HG03558 (cell line): ENCODE data around the gene ZC4H2.
"Not testable (repeated sequence)": the region's sequence is repeated elsewhere in the genome, so short reads cannot be mapped to it uniquely, and the experiment has no call there.

Experiments used
- ATAC-seq: cut with Tn5 transposase; IDR thresholded peaks from one replicate; pipeline ENCODE4 v1.9.1; 2021; ENCODE audit warnings: moderate number of reproducible peaks; ENCODE audit not compliant: unreplicated experiment; ENCODE audit errors: extremely low read depth

Gene ZC4H2, protein sequence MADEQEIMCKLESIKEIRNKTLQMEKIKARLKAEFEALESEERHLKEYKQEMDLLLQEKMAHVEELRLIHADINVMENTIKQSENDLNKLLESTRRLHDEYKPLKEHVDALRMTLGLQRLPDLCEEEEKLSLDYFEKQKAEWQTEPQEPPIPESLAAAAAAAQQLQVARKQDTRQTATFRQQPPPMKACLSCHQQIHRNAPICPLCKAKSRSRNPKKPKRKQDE

DNA sequence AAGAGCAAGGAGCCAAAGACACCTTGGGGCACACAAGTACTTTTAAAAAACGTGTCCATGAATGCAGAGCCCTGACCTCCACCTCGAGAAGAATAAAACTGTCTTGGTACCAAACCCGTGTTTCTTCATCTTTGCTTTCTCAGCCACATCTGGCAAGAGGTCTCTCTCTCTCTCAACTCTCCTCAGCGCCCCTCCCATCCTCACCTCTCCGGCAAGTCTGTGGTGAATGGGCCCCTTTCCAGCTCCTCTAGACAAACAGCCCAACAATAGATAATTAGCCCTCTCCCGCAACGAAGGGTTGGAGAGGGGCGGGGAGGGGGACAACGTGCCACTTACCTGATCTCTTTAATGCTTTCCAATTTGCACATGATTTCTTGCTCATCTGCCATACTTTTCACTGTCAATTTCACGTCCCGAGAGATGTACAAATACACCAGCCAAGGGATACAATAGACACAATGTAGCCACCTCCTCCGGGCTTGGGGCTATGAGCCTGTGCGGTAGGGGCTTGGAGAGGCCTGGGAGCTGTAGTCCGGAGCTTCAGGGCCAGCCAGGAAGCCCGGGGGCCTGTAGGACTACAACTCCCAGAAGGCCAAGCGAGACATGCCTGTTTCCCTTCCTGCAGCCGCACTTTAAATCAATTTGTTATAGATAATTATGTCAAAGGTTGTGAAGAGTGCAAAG lies at the start of gene ZC4H2:
Gene ZC4H2 (minus strand): TSS at position 462 of the 684 bp plus-strand sequence. CDS start 73 bp downstream, at position 389.
- ATAC-seq, result peak; percentile 96

DNA sequence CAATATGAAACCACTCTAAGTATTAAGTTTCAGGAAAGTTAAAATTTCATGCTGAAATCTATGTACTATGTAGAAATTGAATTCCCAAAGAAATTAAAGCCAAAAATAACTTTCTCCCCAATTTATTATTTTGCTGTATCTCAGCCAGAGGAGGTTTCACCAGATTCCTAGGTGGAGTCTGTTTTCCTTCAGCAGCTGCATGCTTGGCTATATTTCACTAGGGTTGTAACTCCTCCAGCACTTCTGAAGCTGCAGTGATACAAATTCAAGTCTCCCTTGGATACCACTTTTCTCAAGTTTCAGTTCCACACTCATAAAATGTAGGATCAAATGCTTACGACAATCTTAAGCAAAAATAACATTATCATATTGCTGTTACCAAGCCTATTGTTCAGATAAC lies 41.2 kb upstream of the ZC4H2 start:
- no peak for ATAC-seq

DNA sequence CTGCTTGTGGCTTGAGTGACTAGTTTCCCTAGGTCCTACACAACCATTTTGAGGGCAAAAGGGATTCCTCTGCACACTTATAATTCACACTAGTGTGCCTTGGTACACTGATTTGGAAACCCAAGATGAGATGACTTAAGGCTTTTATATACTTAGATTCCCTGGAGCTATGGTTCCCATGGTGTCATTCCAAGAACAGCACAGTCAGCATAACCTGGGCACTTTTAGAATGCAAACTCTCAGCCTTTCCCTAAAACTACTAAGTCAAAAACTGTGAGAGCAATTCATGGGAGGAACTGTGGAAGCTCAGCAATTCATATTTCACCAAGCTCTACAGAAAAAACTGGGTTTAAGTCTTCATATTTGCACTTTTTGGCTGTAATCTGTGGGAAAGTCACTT lies 38.0 kb upstream of the ZC4H2 start:
- ATAC-seq, result no peak

DNA sequence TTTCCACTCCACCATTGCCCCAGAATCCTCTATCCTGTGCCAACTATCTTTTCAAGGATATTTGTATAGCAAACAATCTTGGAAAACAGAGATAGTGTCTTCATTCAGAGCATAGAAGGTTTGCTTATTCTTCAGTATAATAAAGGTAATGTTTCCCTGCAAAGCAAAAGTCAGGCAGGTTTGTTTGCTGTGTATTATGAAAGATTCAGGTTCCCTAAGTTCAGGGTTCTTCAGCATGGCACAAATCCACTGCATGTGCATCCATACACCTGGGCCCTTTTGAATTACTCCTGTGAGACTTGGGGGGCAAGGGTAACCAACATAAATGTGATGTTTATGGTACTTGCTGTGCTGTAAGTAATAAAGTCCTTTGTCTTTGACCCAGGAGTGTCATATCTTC lies 33.2 kb upstream of the ZC4H2 start:
- no peak for ATAC-seq

DNA sequence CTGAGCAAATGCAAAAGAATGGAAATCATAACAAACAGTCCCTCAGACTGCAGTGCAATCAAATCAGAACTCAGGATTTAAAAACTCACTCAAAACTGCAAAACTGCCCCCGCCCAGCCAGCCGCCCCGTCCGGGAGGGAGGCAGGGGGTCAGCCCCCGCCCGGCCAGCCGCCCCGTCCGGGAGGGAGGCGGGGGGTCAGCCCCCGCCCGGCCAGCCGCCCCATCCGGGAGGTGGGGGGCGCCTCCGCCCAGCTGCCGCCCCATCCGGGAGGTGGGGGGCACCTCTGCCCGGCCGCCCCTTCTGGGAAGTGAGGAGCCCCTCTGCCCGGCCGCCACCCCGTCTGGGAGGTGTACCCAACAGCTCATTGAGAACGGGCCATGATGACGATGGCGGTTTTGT lies 26.0 kb upstream of the ZC4H2 start:
- ATAC-seq, result not testable (repeated sequence)

DNA sequence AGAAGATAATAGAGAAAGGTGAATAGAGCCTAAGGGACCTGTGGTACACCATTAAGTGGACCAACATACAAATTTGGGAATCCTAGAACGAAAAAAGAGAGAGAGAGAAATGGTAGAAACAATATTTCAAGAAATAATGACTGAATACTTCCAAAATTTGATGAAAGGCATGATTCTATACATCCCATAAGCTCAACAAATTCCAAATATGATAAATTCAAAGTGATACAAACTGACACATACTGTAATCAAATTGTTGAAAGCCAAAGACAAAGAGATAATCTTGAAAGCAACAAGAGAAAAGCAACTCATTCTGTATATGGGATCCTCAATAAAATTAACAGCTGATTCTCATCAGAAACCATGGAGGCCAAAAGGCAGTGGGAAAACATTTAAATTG lies 20.6 kb upstream of the ZC4H2 start:
- no peak for ATAC-seq

DNA sequence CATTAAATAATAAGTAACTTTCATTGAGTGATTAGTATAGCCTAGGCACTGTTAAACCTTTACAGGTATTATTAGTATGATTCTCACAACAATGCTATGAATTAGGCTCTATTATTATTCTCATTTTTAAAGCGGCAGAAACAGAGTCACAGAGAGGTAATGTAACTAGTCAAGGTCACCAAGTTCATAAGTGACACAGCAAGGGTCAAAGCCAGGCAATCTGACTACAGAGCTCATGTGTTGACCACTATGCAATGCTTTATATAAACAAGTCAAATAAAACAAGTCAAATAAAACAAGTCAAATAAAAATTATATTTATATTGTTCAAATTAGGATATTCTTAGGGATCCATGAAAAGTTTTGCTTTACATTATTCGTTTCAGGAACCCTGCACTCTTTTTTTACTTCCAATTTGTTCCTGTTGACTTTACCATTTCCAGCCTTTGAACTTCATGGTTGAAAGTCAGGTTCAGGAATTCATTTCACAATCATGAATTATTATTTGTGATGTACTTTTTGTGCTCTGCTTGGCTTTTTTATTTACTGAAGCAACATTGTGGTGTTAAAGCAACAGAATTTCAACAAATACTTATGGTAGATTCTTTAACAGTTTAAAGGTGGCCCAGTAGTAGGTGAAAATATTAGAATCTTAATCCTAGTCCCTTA lies 18.0 kb upstream of the ZC4H2 start:
- ATAC-seq, result no peak

DNA sequence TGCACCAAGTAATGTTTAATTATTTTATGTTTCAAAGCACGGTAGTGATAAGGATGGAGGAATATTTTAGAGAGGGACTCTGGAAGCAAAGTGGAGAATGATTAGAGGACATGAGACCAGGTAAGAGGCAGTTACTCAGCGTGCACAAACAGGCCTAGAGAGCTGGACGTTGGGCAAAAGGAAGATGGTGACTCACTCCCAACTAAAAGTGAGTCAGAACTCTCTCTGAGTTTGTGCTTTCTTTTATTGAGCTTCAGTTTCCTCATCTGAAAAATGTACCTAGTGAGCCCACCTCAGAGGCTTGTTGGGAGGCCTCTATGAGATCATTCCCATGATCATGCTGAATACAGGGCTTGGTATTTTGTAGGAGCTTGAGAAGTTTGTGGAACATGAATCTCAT lies 1.6 kb upstream of the ZC4H2 start:
- no peak for ATAC-seq

DNA sequence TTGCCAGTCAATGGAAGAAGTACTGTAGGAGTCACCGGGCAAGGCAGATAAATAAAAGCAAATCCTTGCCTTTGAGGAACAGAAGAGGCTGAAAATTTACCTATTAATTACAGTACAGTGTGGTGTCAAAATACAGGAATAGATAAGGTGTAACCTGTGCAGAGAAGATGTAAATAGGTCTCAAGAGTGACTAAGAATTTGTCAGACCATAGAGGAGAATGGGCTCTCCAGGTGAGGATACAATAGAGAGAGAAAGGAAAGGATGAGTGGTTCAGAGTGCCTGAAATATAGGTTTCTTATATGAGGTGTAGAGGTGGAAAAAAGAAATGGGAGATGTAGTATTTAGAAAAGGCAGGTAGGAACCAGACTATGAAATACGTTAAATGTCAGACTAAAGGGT lies 801 bp upstream of the ZC4H2 start:
- no peak for ATAC-seq

DNA sequence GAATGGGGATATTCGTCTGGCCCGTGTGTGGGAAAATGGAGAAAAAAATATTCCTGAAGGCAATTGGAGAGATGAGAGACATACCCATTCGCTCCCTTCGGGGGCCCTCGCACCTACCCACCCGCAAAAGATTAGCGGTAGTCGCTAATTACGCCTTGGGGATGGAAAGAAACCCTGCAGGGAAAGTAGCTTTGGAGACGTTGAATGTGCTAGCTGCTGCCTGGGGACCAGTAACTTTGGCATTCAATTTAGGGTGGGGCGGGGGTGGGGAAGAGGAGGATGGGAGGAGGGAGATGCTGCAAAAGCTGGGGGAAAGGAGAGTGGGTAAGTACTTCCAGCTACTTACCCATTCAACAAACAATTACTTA lies 407 bp upstream of the ZC4H2 start:
- ATAC-seq, result peak; percentile 17

DNA sequence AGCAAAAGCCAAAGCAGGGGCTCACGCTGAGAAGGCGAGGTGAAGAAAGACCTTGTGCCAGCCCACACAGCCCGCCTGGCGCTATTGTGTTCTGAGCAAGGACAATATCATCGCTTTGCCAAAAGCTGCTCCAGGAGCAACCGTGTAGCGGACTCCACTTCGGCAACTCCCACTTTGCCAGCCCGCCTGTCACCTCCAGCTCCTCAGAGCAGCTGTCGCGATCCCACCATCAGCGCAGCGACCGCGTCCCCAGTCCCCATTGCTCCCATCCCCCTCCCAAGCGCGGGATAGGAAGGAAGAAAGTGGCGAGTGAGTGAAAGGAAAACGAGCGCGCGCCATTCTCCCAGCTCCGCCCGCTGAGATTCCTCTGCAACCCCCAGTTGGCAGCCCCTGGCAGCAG lies 759 bp downstream of the ZC4H2 start:
- no peak for ATAC-seq

DNA sequence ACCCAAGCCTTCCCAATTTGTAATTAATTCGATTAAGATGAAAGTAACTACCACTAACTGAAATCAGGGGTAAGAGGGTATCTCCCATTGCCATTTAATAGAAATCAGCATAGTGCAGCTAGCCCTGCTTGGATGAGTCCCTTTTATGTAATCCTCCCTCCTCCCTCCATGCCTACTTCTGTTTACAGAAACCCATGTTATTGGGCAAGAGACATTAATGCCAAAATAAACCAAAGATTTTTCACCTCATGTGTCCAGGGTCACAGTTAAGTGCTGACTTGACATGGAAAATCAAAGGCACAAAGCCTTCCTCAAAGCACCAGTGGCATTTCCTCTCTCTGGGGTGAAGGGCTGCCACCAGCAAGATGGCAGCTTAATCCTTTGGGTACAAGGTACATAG lies 50.8 kb downstream of the ZC4H2 start:
- no peak for ATAC-seq

DNA sequence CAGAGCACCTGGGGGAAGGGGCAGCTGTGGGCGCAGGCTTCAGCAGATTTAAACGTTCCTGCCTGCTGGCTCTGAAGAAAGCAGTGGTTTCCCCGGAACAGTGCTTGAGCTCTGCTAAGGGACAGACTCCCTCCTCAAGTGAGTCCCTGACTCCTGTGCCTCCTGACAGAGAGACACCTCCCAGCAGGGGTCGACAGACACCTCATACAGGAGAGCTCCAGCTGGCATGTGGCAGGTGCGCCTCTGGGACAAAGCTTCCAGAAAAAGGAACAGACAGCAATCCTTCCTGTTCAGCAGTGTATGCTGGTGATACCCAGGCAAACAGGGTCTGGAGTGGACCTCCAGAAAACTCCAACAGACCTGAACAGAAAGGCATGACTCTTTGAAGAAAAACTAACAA lies 68.1 kb downstream of the ZC4H2 start:
- no peak for ATAC-seq

DNA sequence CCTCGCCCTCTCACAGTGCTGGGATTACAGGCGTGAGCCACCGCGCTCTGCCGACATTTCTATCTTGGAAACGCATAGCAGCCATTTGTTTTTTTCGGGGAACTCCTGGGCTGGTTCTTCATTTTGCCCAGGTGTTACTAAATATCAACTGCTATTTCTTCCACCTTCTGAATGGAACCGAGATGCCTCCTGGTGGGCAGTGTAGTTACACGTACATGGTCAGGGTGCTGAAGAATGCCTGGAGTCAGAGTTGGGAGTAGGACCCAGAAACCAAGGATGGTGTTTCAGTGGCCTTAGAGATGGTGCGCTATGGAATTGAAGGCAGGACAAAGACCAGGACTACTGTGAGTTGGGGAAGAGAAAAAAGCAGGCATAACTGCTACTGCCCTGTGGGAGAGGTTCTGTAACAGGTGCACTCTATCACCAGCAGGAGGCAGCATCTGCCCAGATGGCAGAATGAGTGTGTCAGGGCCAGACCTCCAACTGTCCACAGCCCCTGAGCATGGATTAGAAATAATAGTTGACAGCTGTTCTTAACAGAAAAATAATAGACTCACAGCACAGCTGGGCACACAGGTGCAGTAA lies 81.7 kb downstream of the ZC4H2 start:
- ATAC-seq, result no peak

DNA sequence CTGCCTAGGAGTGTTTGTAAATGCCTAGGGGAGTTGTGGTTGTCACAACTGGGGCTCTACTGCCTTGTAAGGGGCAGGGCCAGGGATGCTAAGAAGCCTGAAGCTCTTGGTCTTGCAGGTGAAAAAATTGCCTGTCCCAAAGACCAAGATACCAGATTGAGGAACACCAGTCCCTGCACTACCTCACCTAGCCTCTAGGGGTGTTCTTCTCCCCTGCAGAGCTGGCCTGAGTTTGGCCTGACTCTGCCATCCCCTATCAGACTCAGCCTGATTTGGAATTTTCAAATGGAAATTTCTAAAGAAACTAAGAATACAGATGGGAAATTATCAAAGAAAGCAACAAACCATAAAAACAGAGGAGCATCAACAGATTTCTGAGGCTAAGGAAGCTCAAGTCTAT lies 90.4 kb downstream of the ZC4H2 start:
- no peak for ATAC-seq

DNA sequence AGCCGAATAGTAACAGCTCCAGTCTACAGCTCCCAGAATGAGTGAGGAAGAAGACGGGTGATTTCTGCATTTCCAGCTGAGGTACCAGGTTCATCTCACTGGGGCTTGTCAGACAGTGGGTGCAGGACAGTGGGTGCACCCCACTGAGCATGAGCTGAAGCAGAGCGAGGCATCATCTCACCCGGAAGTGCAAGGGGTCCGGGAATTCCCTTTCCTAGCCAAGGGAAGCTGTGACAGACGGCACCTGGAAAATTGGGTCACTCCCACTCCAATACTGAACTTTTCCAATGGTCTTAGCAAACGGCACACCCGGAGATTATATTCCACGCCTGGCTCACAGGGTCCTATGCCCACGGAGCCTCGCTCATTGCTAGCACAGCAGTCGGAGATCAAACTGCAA lies 97.5 kb downstream of the ZC4H2 start:
- ATAC-seq, result not testable (repeated sequence)

DNA sequence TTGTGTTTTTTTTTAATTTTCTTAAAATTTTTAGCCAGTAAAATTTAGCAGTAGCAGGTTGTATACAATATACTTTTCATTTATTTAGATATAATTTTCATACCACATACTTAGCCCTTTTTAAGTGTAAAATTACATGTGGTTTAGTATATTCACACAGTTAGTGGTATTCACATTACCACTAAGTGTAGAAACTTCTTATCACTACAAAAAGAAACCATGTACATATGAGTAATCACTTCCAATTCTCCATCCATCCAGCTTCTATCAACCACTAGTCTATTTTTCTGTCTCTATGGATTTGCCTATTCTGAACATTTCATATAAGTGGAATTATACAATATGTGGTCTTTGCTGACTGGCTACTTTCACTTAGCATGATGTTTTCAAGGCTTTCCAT lies 109.0 kb downstream of the ZC4H2 start:
- ATAC-seq, result no peak
